Fibroblast of peridontal ligament (primary cell): ENCODE data around the gene PXMP2.
"Not testable (repeated sequence)": the region's sequence is repeated elsewhere in the genome, so short reads cannot be mapped to it uniquely, and the experiment has no call there.

ENCODE experiments used
- DNase-seq: peaks from one replicate; pipeline ENCODE4 v3.0.0-alpha.2; 2010; ENCODE audit errors: extremely low read depth

PXMP2 gene

GRCh38 chr12:132753670-132754069, 66.3 kb downstream of the PXMP2 start:
- not testable (repeated sequence) for DNase-seq

GRCh38 chr12:132754160-132754932, 67.0 kb downstream of the PXMP2 start:
- no peak for DNase-seq
